HG02798 (cell line): ENCODE results near the gene ACOT9.
"Not testable (repeated sequence)": the region's sequence is repeated elsewhere in the genome, so short reads cannot be mapped to it uniquely, and the experiment has no call there.

Experiments
- ATAC-seq: cut with Tn5 transposase; IDR thresholded peaks from one replicate; pipeline ENCODE4 v1.9.1; 2021; ENCODE audit warnings: mild to moderate bottlenecking; ENCODE audit not compliant: unreplicated experiment, poor library complexity

ACOT9 gene

GRCh38 chrX:23766650-23767551 lies 23.8 kb upstream of the ACOT9 start:
- peak; percentile 66 for ATAC-seq

- no peak for ATAC-seq
Observed at GRCh38 chrX:23765868-23766267, 22.8 kb upstream of the ACOT9 start.

- no peak for ATAC-seq
Observed at GRCh38 chrX:23765449-23765848, 22.4 kb upstream of the ACOT9 start.

GRCh38 chrX:23764188-23764984 lies 21.3 kb upstream of the ACOT9 start:
- ATAC-seq, result no peak

GRCh38 chrX:23759821-23760220 lies 16.7 kb upstream of the ACOT9 start:
- no peak for ATAC-seq

- ATAC-seq, result no peak
Observed at GRCh38 chrX:23756165-23756564, 13.1 kb upstream of the ACOT9 start.

- ATAC-seq, result no peak
Observed at GRCh38 chrX:23754664-23755063, 11.6 kb upstream of the ACOT9 start.

GRCh38 chrX:23752740-23753415 lies 9.8 kb upstream of the ACOT9 start:
- ATAC-seq, result no peak

GRCh38 chrX:23749576-23749975 lies 6.5 kb upstream of the ACOT9 start:
- ATAC-seq, result no peak

GRCh38 chrX:23749129-23749528 lies 6.1 kb upstream of the ACOT9 start:
- ATAC-seq, result no peak

GRCh38 chrX:23745786-23746185 lies 2.7 kb upstream of the ACOT9 start:
- no peak for ATAC-seq

- ATAC-seq, result not testable (repeated sequence)
Observed at GRCh38 chrX:23743623-23743971, 521 bp upstream of the ACOT9 start.

GRCh38 chrX:23742174-23742696 lies 841 bp downstream of the ACOT9 start:
- ATAC-seq, result no peak

- no peak for ATAC-seq
Observed at GRCh38 chrX:23737413-23737812, 5.7 kb downstream of the ACOT9 start.

- ATAC-seq, result no peak
Observed at GRCh38 chrX:23736030-23736429, 7.0 kb downstream of the ACOT9 start.

GRCh38 chrX:23732704-23733103 lies 10.4 kb downstream of the ACOT9 start:
- ATAC-seq, result peak; percentile 69

- no peak for ATAC-seq
Observed at GRCh38 chrX:23731951-23732350, 11.1 kb downstream of the ACOT9 start.

- no peak for ATAC-seq
Observed at GRCh38 chrX:23729214-23729613, 13.9 kb downstream of the ACOT9 start.

- no peak for ATAC-seq
Observed at GRCh38 chrX:23727206-23727605, 15.9 kb downstream of the ACOT9 start.

GRCh38 chrX:23726191-23726590 lies 16.9 kb downstream of the ACOT9 start:
- no peak for ATAC-seq
